HL-60/S4 treated with retinoic acid at 250 ng/mL for 4 days and 3 days (cell line): ENCODE results near the gene CHST8.
"Not testable (repeated sequence)": the region's sequence is repeated elsewhere in the genome, so short reads cannot be mapped to it uniquely, and the experiment has no call there.

ENCODE experiments used
- in situ Hi-C: fragments of 300-500 bp; cut with MboI; formaldehyde crosslinking; loops from 2 replicates; pipeline ENCODE4 v1.7.0; 2022; ENCODE audit warnings: low sequenced_read_pairs

CHST8 gene

GRCh38 chr19:33688171-33688992 lies 66.6 kb downstream of the CHST8 start:
- in situ Hi-C loops = no loop called here

- in situ Hi-C loops = no loop called here
Measured at GRCh38 chr19:33689138-33689746, 67.5 kb downstream of the CHST8 start.

- in situ Hi-C loops = no loop called here
Measured at GRCh38 chr19:33689868-33690267, 68.1 kb downstream of the CHST8 start.

- in situ Hi-C loops = no loop called here
Measured at GRCh38 chr19:33690378-33691029, 68.8 kb downstream of the CHST8 start.

GRCh38 chr19:33691030-33691427 lies 69.3 kb downstream of the CHST8 start:
- in situ Hi-C loops = no loop called here

GRCh38 chr19:33691736-33692135 lies 70.0 kb downstream of the CHST8 start:
- in situ Hi-C loops = no loop called here

GRCh38 chr19:33693678-33694077 lies 71.9 kb downstream of the CHST8 start:
- in situ Hi-C loops = no loop called here

GRCh38 chr19:33695547-33695946 lies 73.8 kb downstream of the CHST8 start:
- in situ Hi-C loops = not testable (repeated sequence)

- in situ Hi-C loops = no loop called here
Measured at GRCh38 chr19:33697766-33698165, 76.0 kb downstream of the CHST8 start.

GRCh38 chr19:33698576-33699435 lies 77.1 kb downstream of the CHST8 start:
- in situ Hi-C loops = no loop called here

GRCh38 chr19:33699754-33700407 lies 78.1 kb downstream of the CHST8 start:
- in situ Hi-C loops = no loop called here

GRCh38 chr19:33700408-33701013 lies 78.8 kb downstream of the CHST8 start:
- in situ Hi-C loops = no loop called here

- in situ Hi-C loops = no loop called here
Measured at GRCh38 chr19:33701565-33701964, 79.8 kb downstream of the CHST8 start.

- in situ Hi-C loops = no loop called here
Measured at GRCh38 chr19:33702606-33703437, 81.1 kb downstream of the CHST8 start.

GRCh38 chr19:33703438-33703750 lies 81.6 kb downstream of the CHST8 start:
- in situ Hi-C loops = no loop called here

GRCh38 chr19:33703821-33704220 lies 82.1 kb downstream of the CHST8 start:
- in situ Hi-C loops = no loop called here

GRCh38 chr19:33704271-33704670 lies 82.5 kb downstream of the CHST8 start:
- in situ Hi-C loops = no loop called here

GRCh38 chr19:33705090-33705847 lies 83.5 kb downstream of the CHST8 start:
- in situ Hi-C loops = no loop called here

- in situ Hi-C loops = no loop called here
Measured at GRCh38 chr19:33705860-33706259, 84.1 kb downstream of the CHST8 start.
